ENCODE data around the gene NPC1.
"Not testable (repeated sequence)": the region's sequence is repeated elsewhere in the genome, so short reads cannot be mapped to it uniquely, and the experiment has no call there.

NPC1 gene

GRCh38 chr18:23495723-23496440, 90.4 kb downstream of the NPC1 start:
- no peak overlapping the region for H3K4me3 ChIP-seq (replicated peaks; ENCODE audit: low read depth, low read length)
- DNase-seq (ENCODE audit: low read depth) = no peak
- TF ChIP-seq CTCF (IDR thresholded peaks at IDR 0.05; ENCODE audit: low read length, missing control alignments) = no peak

- DNase-seq (ENCODE audit: low read depth) = no peak
- H3K4me3 ChIP-seq (replicated peaks; ENCODE audit: low read depth, low read length) = no peak overlapping the region
- TF ChIP-seq CTCF (IDR thresholded peaks at IDR 0.05; ENCODE audit: low read length, missing control alignments) = no peak
Measured at GRCh38 chr18:23494992-23495391, 91.3 kb downstream of the NPC1 start.

GRCh38 chr18:23493654-23494053, 92.7 kb downstream of the NPC1 start:
- no peak overlapping the region for H3K4me3 ChIP-seq (replicated peaks; ENCODE audit: low read depth, low read length)
- no peak for TF ChIP-seq CTCF (IDR thresholded peaks at IDR 0.05; ENCODE audit: low read length, missing control alignments)
- no peak for DNase-seq (ENCODE audit: low read depth)

GRCh38 chr18:23489586-23489985, 96.7 kb downstream of the NPC1 start:
- H3K4me3 ChIP-seq (replicated peaks; ENCODE audit: low read depth, low read length); DNase-seq (ENCODE audit: low read depth): not testable (repeated sequence)

- no peak for DNase-seq (ENCODE audit: low read depth)
- no peak for TF ChIP-seq CTCF (IDR thresholded peaks at IDR 0.05; ENCODE audit: low read length, missing control alignments)
- H3K4me3 ChIP-seq (replicated peaks; ENCODE audit: low read depth, low read length) = no peak overlapping the region
Measured at GRCh38 chr18:23487738-23488570, 98.4 kb downstream of the NPC1 start.

- no peak overlapping the region for H3K4me3 ChIP-seq (replicated peaks; ENCODE audit: low read depth, low read length)
- DNase-seq (ENCODE audit: low read depth) = no peak
- TF ChIP-seq CTCF (IDR thresholded peaks at IDR 0.05; ENCODE audit: low read length, missing control alignments) = no peak
Measured at GRCh38 chr18:23485386-23485785, 100.9 kb downstream of the NPC1 start.

GRCh38 chr18:23484561-23485182, 101.6 kb downstream of the NPC1 start:
- no peak for TF ChIP-seq CTCF (IDR thresholded peaks at IDR 0.05; ENCODE audit: low read length, missing control alignments)
- DNase-seq (ENCODE audit: low read depth) = no peak

More at GRCh38 chr18:23484561-23485182, 101.6 kb downstream of the NPC1 start:
- no peak overlapping the region for H3K4me3 ChIP-seq (replicated peaks; ENCODE audit: low read depth, low read length)
